PFSK-1 (cell line): ENCODE results near the gene GC.

Source experiments
- FOXP2 ChIP-seq: optimal IDR thresholded peaks from 2 replicates; pipeline ENCODE3; 2011; ENCODE audit warnings: borderline replicate concordance, control low read depth, inconsistent platforms; ENCODE audit not compliant: insufficient read depth; ENCODE audit errors: extremely low read length, extremely low read depth
- POLR2AphosphoS5 ChIP-seq: IDR thresholded peaks from 2 replicates; pipeline ENCODE4 v1.6.1; 2012; ENCODE audit warnings: low read depth, mild to moderate bottlenecking, control low read depth, low read length, moderate library complexity
- SIN3A ChIP-seq: IDR thresholded peaks from 2 replicates; pipeline ENCODE4 v1.6.1; 2012; ENCODE audit warnings: mild to moderate bottlenecking, low read length, moderate library complexity, borderline replicate concordance; ENCODE audit not compliant: insufficient read depth
- TAF1 ChIP-seq: IDR thresholded peaks from 2 replicates; pipeline ENCODE4 v1.6.1; 2012; ENCODE audit warnings: low read length, control low read depth, borderline replicate concordance; ENCODE audit not compliant: insufficient read depth
- TF ChIP-seq, protein P1 (sequence below), 2 experiments: IDR thresholded peaks; 2 replicates each; pipeline versions ENCODE4 v1.6.1 to v1.8.0; 2011 to 2012; ENCODE audit warnings: low read depth in 2 of 2, low read length in 2 of 2, control low read depth in 1 of 2, inconsistent platforms in 1 of 2, mild to moderate bottlenecking in 1 of 2, moderate library complexity in 1 of 2; ENCODE audit not compliant: insufficient read depth in 1 of 2

GC gene

GRCh38 chr4:71828470-71828869 lies 44.6 kb upstream of the GC start:
- TF ChIP-seq SIN3A (no peak), TAF1 (no peak), POLR2AphosphoS5 (no peak), FOXP2 (no peak)
- TF ChIP-seq, protein P1, sequence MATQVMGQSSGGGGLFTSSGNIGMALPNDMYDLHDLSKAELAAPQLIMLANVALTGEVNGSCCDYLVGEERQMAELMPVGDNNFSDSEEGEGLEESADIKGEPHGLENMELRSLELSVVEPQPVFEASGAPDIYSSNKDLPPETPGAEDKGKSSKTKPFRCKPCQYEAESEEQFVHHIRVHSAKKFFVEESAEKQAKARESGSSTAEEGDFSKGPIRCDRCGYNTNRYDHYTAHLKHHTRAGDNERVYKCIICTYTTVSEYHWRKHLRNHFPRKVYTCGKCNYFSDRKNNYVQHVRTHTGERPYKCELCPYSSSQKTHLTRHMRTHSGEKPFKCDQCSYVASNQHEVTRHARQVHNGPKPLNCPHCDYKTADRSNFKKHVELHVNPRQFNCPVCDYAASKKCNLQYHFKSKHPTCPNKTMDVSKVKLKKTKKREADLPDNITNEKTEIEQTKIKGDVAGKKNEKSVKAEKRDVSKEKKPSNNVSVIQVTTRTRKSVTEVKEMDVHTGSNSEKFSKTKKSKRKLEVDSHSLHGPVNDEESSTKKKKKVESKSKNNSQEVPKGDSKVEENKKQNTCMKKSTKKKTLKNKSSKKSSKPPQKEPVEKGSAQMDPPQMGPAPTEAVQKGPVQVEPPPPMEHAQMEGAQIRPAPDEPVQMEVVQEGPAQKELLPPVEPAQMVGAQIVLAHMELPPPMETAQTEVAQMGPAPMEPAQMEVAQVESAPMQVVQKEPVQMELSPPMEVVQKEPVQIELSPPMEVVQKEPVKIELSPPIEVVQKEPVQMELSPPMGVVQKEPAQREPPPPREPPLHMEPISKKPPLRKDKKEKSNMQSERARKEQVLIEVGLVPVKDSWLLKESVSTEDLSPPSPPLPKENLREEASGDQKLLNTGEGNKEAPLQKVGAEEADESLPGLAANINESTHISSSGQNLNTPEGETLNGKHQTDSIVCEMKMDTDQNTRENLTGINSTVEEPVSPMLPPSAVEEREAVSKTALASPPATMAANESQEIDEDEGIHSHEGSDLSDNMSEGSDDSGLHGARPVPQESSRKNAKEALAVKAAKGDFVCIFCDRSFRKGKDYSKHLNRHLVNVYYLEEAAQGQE (IDR thresholded peaks at IDR 0.05; ENCODE audit: insufficient read depth in 1 of 2, low read depth in 2 of 2, low read length in 2 of 2), result no peak

DNA sequence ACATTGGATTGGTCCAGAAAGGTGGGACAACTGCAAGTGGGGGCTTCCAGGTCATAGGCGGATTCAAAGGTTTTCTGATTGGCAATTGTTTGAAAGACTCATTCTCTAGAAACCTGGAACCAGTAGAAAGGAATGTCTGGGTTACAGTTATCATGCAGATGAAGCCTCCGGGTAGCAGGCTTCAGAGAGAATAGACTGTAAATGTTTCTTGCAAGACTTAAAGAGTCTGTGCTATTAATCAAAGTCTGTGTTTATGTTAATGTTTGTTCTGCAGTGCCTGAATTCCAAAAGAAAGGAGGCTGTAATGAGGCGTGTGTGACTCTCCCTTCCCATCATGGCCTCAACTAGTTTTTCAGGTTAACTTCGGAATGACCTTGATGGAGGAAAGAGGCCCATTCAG lies 43.9 kb upstream of the GC start:
- no peak for TF ChIP-seq POLR2AphosphoS5
- TF ChIP-seq, protein P1 (IDR thresholded peaks at IDR 0.05; ENCODE audit: insufficient read depth in 1 of 2, low read depth in 2 of 2, low read length in 2 of 2), result no peak
- TF ChIP-seq SIN3A, result no peak
- no peak for TF ChIP-seq TAF1
- TF ChIP-seq FOXP2, result no peak

DNA sequence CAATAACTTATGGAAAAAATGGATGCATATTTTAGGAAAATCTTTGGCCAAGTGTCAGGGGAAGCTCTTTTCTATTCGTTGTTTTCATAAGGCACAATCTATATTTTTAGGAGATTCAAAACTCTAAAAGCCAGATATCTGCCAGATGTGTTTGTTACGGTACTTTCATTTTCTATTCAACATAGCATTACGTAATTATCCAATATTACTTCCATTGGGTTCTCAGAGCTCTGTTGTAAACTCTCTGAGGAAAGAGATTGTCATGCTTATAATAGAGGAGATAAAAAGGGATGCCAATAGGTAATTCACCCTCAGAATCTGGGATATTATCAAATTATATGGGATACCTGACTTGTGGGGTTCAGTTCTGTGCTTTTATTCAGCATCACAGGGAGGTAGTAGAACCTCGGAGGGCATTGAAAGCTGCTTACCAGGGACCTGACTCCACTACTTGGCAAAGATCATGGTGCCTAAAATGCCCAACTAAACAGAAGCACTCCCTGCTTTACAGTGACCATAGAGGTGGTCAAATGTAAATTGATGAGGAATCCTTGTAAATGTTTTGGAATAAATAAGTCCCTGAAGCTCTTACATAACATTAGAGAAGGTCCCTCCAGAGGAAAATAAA lies 32.9 kb upstream of the GC start:
- TF ChIP-seq, protein P1 (IDR thresholded peaks at IDR 0.05; ENCODE audit: insufficient read depth in 1 of 2, low read depth in 2 of 2, low read length in 2 of 2), result no peak
- TF ChIP-seq TAF1 (no peak), FOXP2 (no peak), POLR2AphosphoS5 (no peak), SIN3A (no peak)

DNA sequence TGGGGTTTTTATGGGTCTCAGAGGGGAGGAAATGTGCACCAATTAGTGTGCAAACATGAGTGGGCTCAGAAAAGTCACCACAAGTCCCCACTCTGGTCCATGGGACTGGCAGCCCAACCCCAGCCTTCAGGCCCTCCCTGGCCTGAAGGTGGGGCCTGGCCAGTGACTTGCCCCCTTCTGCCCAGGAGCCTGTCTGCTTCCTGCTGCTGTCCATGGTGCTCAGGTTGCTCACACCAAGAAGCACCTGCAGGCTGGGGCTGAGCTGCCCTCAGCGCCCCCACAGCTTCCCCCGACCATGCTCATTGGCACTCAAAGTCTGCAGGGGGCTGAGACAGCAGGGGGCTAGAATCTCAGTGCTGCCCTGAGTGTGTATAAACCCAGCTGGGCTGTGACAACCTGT lies 30.6 kb upstream of the GC start:
- no peak for TF ChIP-seq POLR2AphosphoS5
- no peak for TF ChIP-seq FOXP2
- TF ChIP-seq, protein P1 (IDR thresholded peaks at IDR 0.05; ENCODE audit: insufficient read depth in 1 of 2, low read depth in 2 of 2, low read length in 2 of 2), result peak; percentile 62 to 88

GRCh38 chr4:71807469-71807868 lies 23.6 kb upstream of the GC start:
- TF ChIP-seq, protein P1 (IDR thresholded peaks at IDR 0.05; ENCODE audit: insufficient read depth in 1 of 2, low read depth in 2 of 2, low read length in 2 of 2), result no peak
- no peak for TF ChIP-seq POLR2AphosphoS5
